Tibial nerve (tissue), 4 donors: ENCODE results near the gene SPAG17.

Source experiments
- EP300 ChIP-seq, 2 donors: sonication (generic); formaldehyde crosslinking; IDR thresholded peaks; one replicate each; pipeline ENCODE4 v1.6.1; 2017; ENCODE audit warnings: antibody characterized with exemption in 2 of 2, mild to moderate bottlenecking in 1 of 2
- POLR2A ChIP-seq, 2 donors: fragments of 450-650 bp; IDR thresholded peaks; one replicate each; pipeline ENCODE4 v1.6.1; 2017; ENCODE audit warnings: antibody characterized with exemption in 2 of 2, mild to moderate bottlenecking in 2 of 2, moderate library complexity in 2 of 2
- TF ChIP-seq, protein P1 (sequence below), 5 experiments: fragments of 200-600 bp in 3 of 5; fragments of 450-650 bp in 2 of 5; sonication (generic) in 3 of 5; IDR thresholded peaks; one replicate each; pipeline ENCODE4 v1.5.1; 2016 to 2019; ENCODE audit warnings: antibody characterized with exemption in 5 of 5, mild to moderate bottlenecking in 3 of 5, moderate library complexity in 2 of 5

DNA sequence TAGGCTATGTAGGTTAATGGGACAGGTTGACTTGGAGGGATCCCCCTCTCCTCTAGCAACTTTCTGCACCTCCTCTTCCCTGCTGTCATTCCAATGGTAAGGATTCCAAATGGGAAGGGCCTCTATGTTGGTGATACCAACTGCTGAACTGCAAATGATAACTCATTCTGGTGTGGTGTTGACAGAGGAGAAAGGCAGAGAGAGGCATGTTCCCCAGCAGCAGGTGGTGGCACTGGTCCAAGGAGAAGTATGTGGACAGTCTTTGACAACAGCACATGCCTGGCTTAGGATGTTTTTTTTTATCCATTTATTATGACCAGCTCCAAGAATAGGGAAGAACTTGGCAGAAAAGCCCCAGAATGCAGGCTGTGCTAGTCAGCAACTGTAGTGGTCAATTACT lies 19.6 kb upstream of the SPAG17 start:
- TF ChIP-seq, protein P1, sequence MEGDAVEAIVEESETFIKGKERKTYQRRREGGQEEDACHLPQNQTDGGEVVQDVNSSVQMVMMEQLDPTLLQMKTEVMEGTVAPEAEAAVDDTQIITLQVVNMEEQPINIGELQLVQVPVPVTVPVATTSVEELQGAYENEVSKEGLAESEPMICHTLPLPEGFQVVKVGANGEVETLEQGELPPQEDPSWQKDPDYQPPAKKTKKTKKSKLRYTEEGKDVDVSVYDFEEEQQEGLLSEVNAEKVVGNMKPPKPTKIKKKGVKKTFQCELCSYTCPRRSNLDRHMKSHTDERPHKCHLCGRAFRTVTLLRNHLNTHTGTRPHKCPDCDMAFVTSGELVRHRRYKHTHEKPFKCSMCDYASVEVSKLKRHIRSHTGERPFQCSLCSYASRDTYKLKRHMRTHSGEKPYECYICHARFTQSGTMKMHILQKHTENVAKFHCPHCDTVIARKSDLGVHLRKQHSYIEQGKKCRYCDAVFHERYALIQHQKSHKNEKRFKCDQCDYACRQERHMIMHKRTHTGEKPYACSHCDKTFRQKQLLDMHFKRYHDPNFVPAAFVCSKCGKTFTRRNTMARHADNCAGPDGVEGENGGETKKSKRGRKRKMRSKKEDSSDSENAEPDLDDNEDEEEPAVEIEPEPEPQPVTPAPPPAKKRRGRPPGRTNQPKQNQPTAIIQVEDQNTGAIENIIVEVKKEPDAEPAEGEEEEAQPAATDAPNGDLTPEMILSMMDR (IDR thresholded peaks at IDR 0.05): no peak
- no peak for TF ChIP-seq POLR2A (IDR thresholded peaks at IDR 0.05)
- TF ChIP-seq EP300 (IDR thresholded peaks at IDR 0.05): no peak
